GM19328 (cell line): ENCODE measurements around the gene FNDC11.
"Not testable (repeated sequence)": the region's sequence is repeated elsewhere in the genome, so short reads cannot be mapped to it uniquely, and the experiment has no call there.

ENCODE experiments used
- ATAC-seq: cut with Tn5 transposase; IDR thresholded peaks from one replicate; pipeline ENCODE4 v1.9.1; 2021; ENCODE audit warnings: mild to moderate bottlenecking, moderate library complexity; ENCODE audit not compliant: unreplicated experiment

FNDC11 gene

GRCh38 chr20:63552481-63553249 is 1.3 kb upstream of the FNDC11 start:
- no peak for ATAC-seq

- ATAC-seq: peak; percentile 59
Measured at GRCh38 chr20:63553251-63553932, 567 bp upstream of the FNDC11 start.

- no peak for ATAC-seq
Measured at GRCh38 chr20:63554361-63555278, 661 bp downstream of the FNDC11 start.

GRCh38 chr20:63555661-63556381 is 1.9 kb downstream of the FNDC11 start:
- no peak for ATAC-seq

- no peak for ATAC-seq
Measured at GRCh38 chr20:63556873-63557478, 3.0 kb downstream of the FNDC11 start.

- no peak for ATAC-seq
Measured at GRCh38 chr20:63557481-63557891, 3.5 kb downstream of the FNDC11 start.

GRCh38 chr20:63558804-63559484 is 5.0 kb downstream of the FNDC11 start:
- ATAC-seq: no peak

- ATAC-seq: not testable (repeated sequence)
Measured at GRCh38 chr20:63559485-63560332, 5.8 kb downstream of the FNDC11 start.

- no peak for ATAC-seq
Measured at GRCh38 chr20:63560333-63560805, 6.4 kb downstream of the FNDC11 start.

- ATAC-seq: no peak
Measured at GRCh38 chr20:63560856-63561609, 7.1 kb downstream of the FNDC11 start.

- ATAC-seq: no peak
Measured at GRCh38 chr20:63561624-63562396, 7.9 kb downstream of the FNDC11 start.

- ATAC-seq: no peak
Measured at GRCh38 chr20:63562461-63563224, 8.7 kb downstream of the FNDC11 start.

GRCh38 chr20:63563225-63563935 is 9.4 kb downstream of the FNDC11 start:
- ATAC-seq: no peak

- ATAC-seq: no peak
Measured at GRCh38 chr20:63564036-63564810, 10.3 kb downstream of the FNDC11 start.
